NCI-H524 treated with DMSO at 0.1 percent for 48 hours (cell line): ENCODE measurements around the gene PGLYRP4.

Experiments used
- DNase-seq: peaks from one replicate; lab custom pipeline; 2025; lab: John Stamatoyannopoulos, UW

PGLYRP4 gene

DNA sequence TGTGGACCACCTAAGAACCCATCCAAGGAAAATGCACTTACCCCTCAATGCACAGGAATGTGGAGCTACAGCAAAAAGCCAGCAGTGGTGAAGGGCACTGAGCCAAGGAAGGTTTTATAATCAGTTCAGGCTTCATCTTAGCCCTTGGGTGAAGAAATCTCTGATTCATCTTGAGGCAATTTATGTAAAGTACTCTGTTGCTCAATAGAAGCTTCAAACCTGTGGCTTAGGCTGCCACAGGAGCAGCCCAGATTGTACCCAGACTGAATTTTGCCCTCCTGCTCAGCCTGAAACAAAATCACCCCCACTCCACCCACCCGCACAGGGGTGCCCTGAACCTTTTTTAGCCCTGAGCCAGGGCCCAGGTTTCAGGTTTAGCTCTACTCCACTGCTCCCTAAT is 26.9 kb upstream of the PGLYRP4 start, which contains the start of gene S100A12:
Gene S100A12 (minus strand): TSS at position 111 of the 400 bp plus-strand sequence. CDS start 1,029 bp downstream, outside the sequence.
- no peak for DNase-seq

GRCh38 chr1:153374071-153374470 is 25.4 kb upstream of the PGLYRP4 start:
- DNase-seq = no peak

GRCh38 chr1:153372571-153372970 is 23.9 kb upstream of the PGLYRP4 start:
- no peak for DNase-seq

- no peak for DNase-seq
These were observed 22.6 kb upstream of the PGLYRP4 start for GRCh38 chr1:153371231-153371630.

DNA sequence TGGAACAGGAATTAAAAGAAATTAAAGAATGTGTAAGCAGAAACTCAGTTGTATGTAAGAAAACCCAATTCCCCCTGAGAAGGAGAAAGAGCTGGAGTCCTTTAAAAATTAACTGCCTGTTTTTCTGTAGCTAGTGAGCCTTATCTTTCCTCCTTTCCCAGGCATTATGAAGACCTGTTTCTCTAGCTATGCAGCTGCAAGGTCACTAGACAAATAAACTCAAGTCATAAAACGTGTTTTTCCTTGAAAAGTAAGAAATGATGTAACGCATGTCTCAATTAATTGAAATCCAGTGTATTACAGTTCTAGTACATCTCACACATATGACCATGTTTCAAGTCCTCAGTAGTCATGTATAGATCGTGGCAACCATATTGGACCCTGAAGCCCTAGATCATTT is 21.5 kb upstream of the PGLYRP4 start:
- no peak for DNase-seq

- DNase-seq = no peak
These were observed 19.9 kb upstream of the PGLYRP4 start for GRCh38 chr1:153368495-153368894.

GRCh38 chr1:153367090-153367489 is 18.4 kb upstream of the PGLYRP4 start:
- DNase-seq = no peak

DNA sequence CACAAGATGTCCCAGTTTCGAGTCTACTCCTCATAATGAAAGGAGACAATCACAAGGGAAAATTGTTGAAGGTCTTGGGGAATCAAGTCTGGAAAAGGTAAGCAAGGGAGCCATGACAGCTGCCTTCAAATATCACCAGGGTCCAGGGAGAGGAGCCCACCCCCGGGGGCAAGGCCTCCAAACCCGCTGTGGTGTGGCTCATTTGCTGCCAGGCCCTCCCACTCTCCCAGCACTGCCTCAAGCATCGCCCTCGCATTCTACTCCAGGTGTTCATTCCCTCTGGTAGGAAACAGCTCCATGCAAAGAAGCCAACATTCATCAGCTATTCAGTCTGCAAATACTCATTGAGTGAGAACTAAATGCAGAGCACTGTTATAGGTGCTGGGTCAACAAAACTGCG is 17.6 kb upstream of the PGLYRP4 start:
- no peak for DNase-seq

- no peak for DNase-seq
These were observed 17.1 kb upstream of the PGLYRP4 start for GRCh38 chr1:153365696-153366095.

GRCh38 chr1:153364766-153365666 is 16.4 kb upstream of the PGLYRP4 start:
- no peak for DNase-seq

GRCh38 chr1:153364156-153364555 is 15.5 kb upstream of the PGLYRP4 start:
- DNase-seq = no peak

- no peak for DNase-seq
These were observed 15.0 kb upstream of the PGLYRP4 start for GRCh38 chr1:153363641-153364040.

GRCh38 chr1:153362187-153362775 is 13.6 kb upstream of the PGLYRP4 start:
- peak; percentile 41 for DNase-seq

- no peak for DNase-seq
These were observed 13.0 kb upstream of the PGLYRP4 start for GRCh38 chr1:153361480-153362109.

DNA sequence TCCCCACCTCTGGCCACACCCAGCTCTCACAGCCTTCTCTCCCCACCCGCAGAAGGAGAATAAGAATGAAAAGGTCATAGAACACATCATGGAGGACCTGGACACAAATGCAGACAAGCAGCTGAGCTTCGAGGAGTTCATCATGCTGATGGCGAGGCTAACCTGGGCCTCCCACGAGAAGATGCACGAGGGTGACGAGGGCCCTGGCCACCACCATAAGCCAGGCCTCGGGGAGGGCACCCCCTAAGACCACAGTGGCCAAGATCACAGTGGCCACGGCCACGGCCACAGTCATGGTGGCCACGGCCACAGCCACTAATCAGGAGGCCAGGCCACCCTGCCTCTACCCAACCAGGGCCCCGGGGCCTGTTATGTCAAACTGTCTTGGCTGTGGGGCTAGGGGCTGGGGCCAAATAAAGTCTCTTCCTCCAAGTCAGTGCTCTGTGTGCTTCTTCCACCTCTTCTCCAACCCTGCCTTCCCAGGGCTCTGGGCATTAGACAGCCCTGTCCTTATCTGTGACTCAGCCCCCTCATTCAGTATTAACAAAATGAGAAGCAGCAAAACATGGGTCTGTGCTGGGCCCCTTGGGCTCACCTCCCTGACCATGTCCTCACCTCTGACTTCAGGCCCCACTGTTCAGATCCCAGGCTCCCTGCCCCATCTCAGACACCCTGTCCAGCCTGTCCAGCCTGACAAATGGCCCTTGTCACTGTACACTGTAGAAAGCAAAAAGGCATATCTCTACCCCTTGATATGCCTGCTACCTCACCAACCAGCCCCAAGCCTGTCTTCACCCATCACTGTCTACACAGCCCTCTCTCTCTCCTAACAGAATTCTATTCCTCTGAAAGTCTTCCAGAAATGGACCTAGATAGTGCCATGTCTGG is 12.2 kb upstream of the PGLYRP4 start:
- DNase-seq = no peak

DNA sequence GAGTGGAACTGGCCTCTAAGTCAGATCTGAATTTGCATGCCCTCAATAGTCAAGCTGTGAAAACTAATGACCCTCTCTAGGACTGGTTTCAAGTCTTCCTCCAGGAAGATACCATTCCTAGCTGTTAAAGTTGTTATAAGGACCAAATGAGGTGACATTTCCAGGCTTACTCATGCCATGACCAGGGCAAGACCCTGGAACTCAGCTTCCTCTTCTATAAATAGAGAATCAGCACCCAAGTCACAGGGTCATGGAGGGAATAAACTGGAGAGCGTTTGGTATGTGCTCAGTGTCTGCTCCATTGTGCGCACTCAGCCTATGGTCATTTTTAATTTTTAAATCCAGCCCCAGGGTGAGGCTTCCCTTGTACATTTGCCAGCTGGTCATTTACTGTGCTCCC is 11.5 kb upstream of the PGLYRP4 start:
- no peak for DNase-seq

GRCh38 chr1:153359241-153359640 is 10.6 kb upstream of the PGLYRP4 start:
- DNase-seq = no peak

DNA sequence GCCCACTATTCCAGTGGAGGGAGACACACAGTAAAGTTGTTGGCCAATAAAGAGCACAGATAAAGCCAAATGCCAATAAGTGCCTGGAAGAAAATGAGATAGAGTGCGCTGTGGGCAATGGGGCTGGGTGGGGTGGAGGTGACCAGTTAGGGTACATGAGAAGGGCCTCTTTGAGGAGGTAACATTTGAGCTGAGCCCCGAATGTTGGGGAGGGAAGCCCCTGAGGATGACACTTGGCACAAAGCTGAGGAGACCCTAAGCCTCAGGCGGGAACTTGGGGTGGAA is 10.0 kb upstream of the PGLYRP4 start:
- DNase-seq = no peak

DNA sequence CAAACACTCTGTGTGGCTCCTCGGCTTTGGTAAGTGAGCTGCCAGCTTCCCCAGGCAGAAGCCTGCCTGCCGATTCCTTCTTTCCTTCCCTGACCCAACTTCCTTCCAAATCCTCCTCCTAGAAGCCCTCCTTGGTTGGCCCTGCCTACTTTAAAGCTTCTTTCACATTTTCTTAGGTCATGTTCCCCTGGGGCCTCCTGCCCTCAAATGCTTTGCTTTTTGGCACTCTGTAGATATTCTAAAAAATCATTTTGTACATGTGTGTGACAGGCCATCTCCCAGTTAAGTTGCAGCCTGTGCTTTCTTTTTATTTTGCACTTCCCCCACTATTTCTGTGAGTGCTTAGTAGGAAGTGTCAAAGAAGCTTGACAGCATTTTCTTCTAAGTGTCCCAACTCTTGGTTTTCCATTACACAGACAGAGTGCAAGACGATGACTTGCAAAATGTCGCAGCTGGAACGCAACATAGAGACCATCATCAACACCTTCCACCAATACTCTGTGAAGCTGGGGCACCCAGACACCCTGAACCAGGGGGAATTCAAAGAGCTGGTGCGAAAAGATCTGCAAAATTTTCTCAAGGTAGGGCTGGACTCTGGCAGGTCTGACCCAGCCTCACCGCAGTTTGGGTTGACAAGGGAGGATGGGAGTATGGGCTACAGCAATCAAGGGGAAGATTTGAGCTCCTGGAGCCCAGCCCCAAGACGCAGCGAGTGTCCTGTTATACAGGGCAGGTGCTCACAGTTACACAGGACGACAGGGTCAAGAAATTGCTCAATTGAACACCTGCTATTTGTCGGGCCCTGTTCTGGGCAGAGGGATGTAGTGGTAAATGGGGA is 9.4 kb upstream of the PGLYRP4 start, which contains the start of gene S100A9:
Gene S100A9 (plus strand): TSS at position 2 of the 838 bp plus-strand sequence. CDS start 430 bp downstream, at position 432.
- DNase-seq = no peak

DNA sequence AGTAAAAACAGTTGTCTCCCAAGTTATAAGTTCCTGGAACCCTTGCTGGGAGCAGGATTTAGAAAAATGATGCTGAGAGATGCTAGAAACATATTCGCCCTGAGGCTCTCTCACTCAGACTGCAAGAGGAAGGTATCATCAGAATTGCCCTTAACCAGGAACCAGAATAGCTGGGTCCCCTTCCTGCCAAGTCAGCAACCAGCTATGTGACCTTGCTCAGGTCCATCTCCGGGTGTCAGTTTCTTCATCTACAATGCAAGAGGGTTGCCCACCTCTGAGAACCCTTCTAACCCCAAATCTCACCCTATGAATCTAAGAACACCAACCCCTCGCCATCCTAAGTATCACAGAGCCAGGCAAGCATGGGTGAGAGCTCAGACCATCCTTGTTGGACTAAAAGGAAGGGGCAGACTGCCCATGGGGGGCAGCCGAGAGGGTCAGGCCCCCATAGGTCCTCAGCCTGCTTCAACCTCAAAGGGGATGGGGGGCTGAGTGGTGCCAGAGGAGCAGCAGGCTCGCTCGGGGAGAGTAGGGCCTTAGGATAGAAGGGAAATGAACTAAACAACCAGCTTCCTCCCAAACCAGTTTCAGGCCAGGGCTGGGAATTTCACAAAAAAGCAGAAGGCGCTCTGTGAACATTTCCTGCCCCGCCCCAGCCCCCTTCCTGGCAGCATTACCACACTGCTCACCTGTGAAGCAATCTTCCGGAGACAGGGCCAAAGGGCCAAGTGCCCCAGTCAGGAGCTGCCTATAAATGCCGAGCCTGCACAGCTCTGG is 8.6 kb upstream of the PGLYRP4 start:
- no peak for DNase-seq
